Measurements from ENCODE around the gene CEL. TPM values are rescaled to one million over a fixed set of nuclear protein-coding genes. Genes with fewer than 3 reads are reported as not detected.

Gene CEL
- total RNA-seq, 1 experiment from 2014 or later, result 6.9 TPM

- TF ChIP-seq ZBTB33 (IDR thresholded peaks at IDR 0.05; ENCODE audit: extremely low read depth, insufficient replicate concordance, low read length), result no peak
- no peak for TF ChIP-seq POLR2A (IDR thresholded peaks at IDR 0.05; ENCODE audit: borderline replicate concordance, extremely low read depth, insufficient read depth, insufficient read length)
- no peak for TF ChIP-seq SIN3A (IDR thresholded peaks at IDR 0.05; ENCODE audit: low read depth)
- TF ChIP-seq EZH2phosphoT487 (IDR thresholded peaks at IDR 0.05; ENCODE audit: borderline replicate concordance), result no peak
- TF ChIP-seq ATF3 (IDR thresholded peaks at IDR 0.05), result no peak
- no peak for TF ChIP-seq CTCF (IDR thresholded peaks at IDR 0.05 in 2 of 3, conservative IDR thresholded peaks at IDR 0.05 in 1 of 3; ENCODE audit: borderline replicate concordance in 1 of 3, insufficient read depth in 1 of 3, low read depth in 2 of 3, low read length in 2 of 3)
These were observed 15.4 kb upstream of the CEL start (continued) for GRCh38 chr9:133046196-133046899.

- ChIA-PET POLR2A (no interaction called here), CTCF (no interaction called here), RAD21 (ENCODE audit: low non-redundant PET in 1 of 2, low total read pairs in 2 of 2, uncharacterized antibody in 2 of 2, unreplicated experiment in 2 of 2) (no interaction called here)
- Histone ChIP-seq H3K9me2 (ENCODE audit: insufficient read depth) (no peaks in the 10 kb centered on the region), H4K20me1 (ENCODE audit: insufficient read depth) (no peaks in the 10 kb centered on the region), H3K9ac (ENCODE audit: low read length) (no peak overlapping the region), H3K79me2 (ENCODE audit: insufficient read depth, low read length) (peaks cover 9% of the 10 kb centered on the region; the same call in 1 of the 2 replicates), H3K9me3 (ENCODE audit: control insufficient read depth in 1 of 2, insufficient read depth in 1 of 2, low read depth in 1 of 2, low read length in 2 of 2) (no peaks in the 10 kb centered on the region), H3K4me1 (ENCODE audit: control insufficient read depth in 1 of 2, insufficient read depth in 2 of 2, low read length in 2 of 2) (no peaks in the 10 kb centered on the region), H3K27ac (ENCODE audit: low read depth, low read length) (no peak overlapping the region), H2AFZ (ENCODE audit: low read depth, low read length, poor library complexity, severe bottlenecking) (no peak overlapping the region), H3K36me3 (ENCODE audit: control insufficient read depth in 1 of 2, insufficient read depth in 2 of 2, low read length in 2 of 2) (peaks cover 23 to 62% of the 10 kb centered on the region in 2 experiments; a peak in 3 of 4 replicates), H3K4me2 (ENCODE audit: low read length) (no peak overlapping the region), H3K4me3 (replicated peaks in 1 of 2; ENCODE audit: low read depth in 1 of 2, low read length in 2 of 2) (no peak overlapping the region), H3K27me3 (ENCODE audit: insufficient read depth, low read length) (no peaks in the 10 kb centered on the region)
- no peak for ATAC-seq
- TF ChIP-seq ZFX (IDR thresholded peaks at IDR 0.05) (no peak), ZBTB33 (IDR thresholded peaks at IDR 0.05; ENCODE audit: extremely low read depth, insufficient replicate concordance, low read length) (no peak), EGR1 (IDR thresholded peaks at IDR 0.05; ENCODE audit: low read depth) (no peak), ATF3 (IDR thresholded peaks at IDR 0.05) (no peak)
- DNase-seq (ENCODE audit: low read depth, low spot score), result no peak
- BruUV-seq (replicated peaks), result no TSS peak
- intact Hi-C loops (cut with micrococcal nuclease), result no loop called here
These were observed 14.9 kb upstream of the CEL start for GRCh38 chr9:133046900-133047295.
